H9 (cell line): Measurements from ENCODE around the gene MX2. TPM values are rescaled to one million over a fixed set of nuclear protein-coding genes. Genes with fewer than 3 reads are reported as not detected.

Experiments
- DNase-seq: peaks from one replicate; pipeline ENCODE4 v3.0.0-alpha.2; 2017
- H2AFZ ChIP-seq: one replicate; pipeline ENCODE4 v1.6.1; 2013; ENCODE audit warnings: mild to moderate bottlenecking, low read length, control low read depth, moderate library complexity
- H2AK5ac ChIP-seq: 2 replicates; pipeline ENCODE4 v1.6.1; 2013; ENCODE audit warnings: low read length, control low read depth, mixed read lengths; ENCODE audit not compliant: insufficient read length
- H2BK120ac ChIP-seq: one replicate; pipeline ENCODE4 v1.6.1; 2013; ENCODE audit warnings: low read depth, mild to moderate bottlenecking, low read length, control low read depth, inconsistent platforms; ENCODE audit not compliant: poor library complexity, severe bottlenecking
- H2BK12ac ChIP-seq: 2 replicates; pipeline ENCODE4 v1.6.1; 2013; ENCODE audit warnings: low read length, control low read depth, mixed read lengths, low read depth; ENCODE audit not compliant: insufficient read length
- H2BK15ac ChIP-seq: 2 replicates; pipeline ENCODE4 v1.6.1; 2013; ENCODE audit warnings: low read depth, low read length, control low read depth
- H2BK20ac ChIP-seq: one replicate; pipeline ENCODE4 v1.6.1; 2013; ENCODE audit warnings: low read depth, mild to moderate bottlenecking, low read length, control low read depth, inconsistent platforms; ENCODE audit not compliant: poor library complexity, severe bottlenecking
- H2BK5ac ChIP-seq: 2 replicates; pipeline ENCODE4 v1.6.1; 2013; ENCODE audit warnings: low read length, control low read depth, mixed read lengths; ENCODE audit not compliant: insufficient read length
- H3K14ac ChIP-seq: 2 replicates; pipeline ENCODE4 v1.6.1; 2013; ENCODE audit warnings: low read length, control low read depth; ENCODE audit not compliant: insufficient read depth
- H3K18ac ChIP-seq: 2 replicates; pipeline ENCODE4 v1.6.1; 2013; ENCODE audit warnings: low read depth, mild to moderate bottlenecking, mixed read lengths, low read length, control low read depth; ENCODE audit not compliant: insufficient read length
- H3K23ac ChIP-seq: 2 replicates; pipeline ENCODE4 v1.6.1; 2013; ENCODE audit warnings: low read length, control low read depth, mixed read lengths, low read depth; ENCODE audit not compliant: insufficient read length
- H3K23me2 ChIP-seq: 2 replicates; pipeline ENCODE4 v1.6.1; 2013; ENCODE audit warnings: low read depth, mild to moderate bottlenecking, mixed read lengths, low read length, control low read depth; ENCODE audit not compliant: insufficient read length, poor library complexity, severe bottlenecking
- H3K27ac ChIP-seq: 2 replicates; pipeline ENCODE4 v1.5.1; 2013; ENCODE audit warnings: low read length, control low read depth, mixed read lengths, low read depth; ENCODE audit not compliant: insufficient read length
- H3K27me3 ChIP-seq: 2 replicates; pipeline ENCODE4 v1.6.1; 2013; ENCODE audit warnings: low read length, control low read depth, inconsistent platforms; ENCODE audit not compliant: insufficient read depth
- H3K4ac ChIP-seq: 2 replicates; pipeline ENCODE4 v1.6.1; 2013; ENCODE audit warnings: low read depth, mild to moderate bottlenecking, control low read depth, inconsistent platforms, low read length, moderate library complexity
- H3K4me1 ChIP-seq: 2 replicates; pipeline ENCODE4 v1.6.1; 2013; ENCODE audit warnings: low read length, control low read depth, inconsistent platforms; ENCODE audit not compliant: insufficient read depth
- H3K4me2 ChIP-seq: 2 replicates; pipeline ENCODE4 v1.6.1; 2013; ENCODE audit warnings: low read length, control low read depth, mixed read lengths; ENCODE audit not compliant: insufficient read length, insufficient read depth
- H3K56ac ChIP-seq: 2 replicates; pipeline ENCODE4 v1.6.1; 2013; ENCODE audit warnings: low read depth, mild to moderate bottlenecking, mixed read lengths, low read length, control low read depth; ENCODE audit not compliant: insufficient read length
- H3K79me1 ChIP-seq: 2 replicates; pipeline ENCODE4 v1.6.1; 2013; ENCODE audit warnings: low read depth, mild to moderate bottlenecking, moderate library complexity, low read length, control low read depth, inconsistent platforms; ENCODE audit not compliant: insufficient read depth, poor library complexity, severe bottlenecking
- H3K79me2 ChIP-seq: 2 replicates; pipeline ENCODE4 v1.6.1; 2013; ENCODE audit warnings: low read length, control low read depth, inconsistent platforms; ENCODE audit not compliant: insufficient read depth
- H3K9ac ChIP-seq: 2 replicates; pipeline ENCODE4 v1.6.1; 2013; ENCODE audit warnings: low read length, control low read depth, mixed read lengths; ENCODE audit not compliant: insufficient read length; ENCODE audit errors: extremely low read depth
- H3K9me3 ChIP-seq: one replicate; pipeline ENCODE4 v1.6.1; 2013; ENCODE audit warnings: low read depth, low read length, inconsistent platforms; ENCODE audit not compliant: control insufficient read depth
- H3T11ph ChIP-seq: one replicate; pipeline ENCODE4 v1.6.1; 2013; ENCODE audit warnings: mild to moderate bottlenecking, low read length, control low read depth, inconsistent platforms
- H4K20me1 ChIP-seq: one replicate; pipeline ENCODE4 v1.6.1; 2013; ENCODE audit not compliant: control insufficient read depth, insufficient read length, insufficient read depth
- H4K5ac ChIP-seq: 2 replicates; pipeline ENCODE4 v1.6.1; 2013; ENCODE audit warnings: low read depth, mild to moderate bottlenecking, mixed read lengths, low read length, control low read depth; ENCODE audit not compliant: insufficient read length
- H4K8ac ChIP-seq: replicated peaks from 2 replicates; pipeline ENCODE4 v1.6.1; 2013; ENCODE audit warnings: low read length, control low read depth, mixed read lengths, low read depth; ENCODE audit not compliant: insufficient read length
- H4K91ac ChIP-seq: 2 replicates; pipeline ENCODE4 v1.6.1; 2013; ENCODE audit warnings: low read depth, mild to moderate bottlenecking, moderate library complexity, mixed read lengths, low read length, control low read depth; ENCODE audit not compliant: insufficient read length
- H3K27ac Mint-ChIP-seq, 3 experiments: 2 replicates in 2 of 3; 3 replicates in 1 of 3; pipeline ENCODE4 v1.8.0; 2020 to 2021; ENCODE audit warnings: mixed read lengths in 3 of 3, mild to moderate bottlenecking in 1 of 3, moderate library complexity in 1 of 3
- H3K27me3 Mint-ChIP-seq: 2 replicates; pipeline ENCODE4 v1.8.0; 2021; ENCODE audit warnings: low read depth, mild to moderate bottlenecking, moderate library complexity, mixed read lengths
- H3K36me3 Mint-ChIP-seq, 3 experiments: 2 replicates in 2 of 3; 3 replicates in 1 of 3; pipeline ENCODE4 v1.8.0; 2020 to 2021; ENCODE audit warnings: low read depth in 3 of 3, mixed read lengths in 3 of 3; ENCODE audit not compliant: insufficient read depth in 1 of 3
- H3K4me1 Mint-ChIP-seq, 2 experiments: 2 replicates each; pipeline ENCODE4 v1.8.0; 2020; ENCODE audit warnings: mixed read lengths in 2 of 2
- H3K4me3 Mint-ChIP-seq, 2 experiments: 2 replicates in 1 of 2; 3 replicates in 1 of 2; pipeline ENCODE4 v1.8.0; 2020 to 2021; ENCODE audit warnings: mild to moderate bottlenecking in 2 of 2, mixed read lengths in 2 of 2, moderate library complexity in 1 of 2
- H3K9me3 Mint-ChIP-seq, 2 experiments: 2 replicates in 1 of 2; 3 replicates in 1 of 2; pipeline ENCODE4 v1.8.0; 2020; ENCODE audit warnings: mild to moderate bottlenecking in 2 of 2, mixed read lengths in 2 of 2, moderate library complexity in 1 of 2
- WGBS: extraction: QIAGEN DNeasy Blood & Tissue Kit; methylation state at CpG from one replicate; pipeline ENCODE4 v1.1.7; 2013; ENCODE audit warnings: missing lambda C conversion rate, low lambda C conversion rate, mixed read lengths; ENCODE audit not compliant: insufficient read length; ENCODE audit errors: extremely low coverage; 5-methylcytosine and 5-hydroxymethylcytosine counted together
- total RNA-seq: library from RNA; stranded (reverse); gene quantifications from 2 replicates; pipeline ENCODE4 v1.2.1, GENCODE V29; 2021
- TF ChIP-seq, protein P1 (sequence below): fragments of 200-600 bp; sonication (generic); conservative IDR thresholded peaks from 3 replicates; pipeline ENCODE4 v1.8.0; 2021; ENCODE audit warnings: antibody characterized with exemption, mild to moderate bottlenecking

Gene MX2
- total RNA-seq, 1 experiment from 2014 or later: 1.8 TPM

DNA sequence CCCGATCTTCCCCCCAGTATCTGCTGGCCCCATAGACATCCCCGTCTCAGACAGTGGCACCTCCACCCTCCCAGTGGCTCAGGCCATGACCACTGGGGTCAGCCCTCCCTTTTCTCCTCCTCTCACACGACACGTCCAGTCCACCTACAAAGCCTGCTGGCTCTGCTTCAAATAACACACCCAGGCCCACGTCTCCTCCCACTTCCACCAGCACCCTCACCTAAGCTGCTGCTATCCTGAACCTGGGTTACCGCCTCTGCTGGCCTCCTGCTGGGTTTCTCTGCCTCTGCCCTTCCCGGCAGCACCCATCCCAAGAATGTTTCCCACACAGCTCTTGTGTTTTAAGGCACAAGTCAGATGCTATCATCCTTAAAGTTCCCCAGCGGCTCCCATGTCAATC is 26.0 kb downstream of the MX2 start:
- Histone ChIP-seq H2BK15ac (no peak overlapping the region), H3K79me1 (no peaks in the 10 kb centered on the region), H2BK5ac (no peak overlapping the region), H3K23ac (no peak overlapping the region), H3K27me3 (no peaks in the 10 kb centered on the region), H4K8ac (no peak overlapping the region), H3T11ph (no peak overlapping the region), H3K27ac (no peak overlapping the region), H3K4ac (no peak overlapping the region), H3K14ac (no peak overlapping the region), H3K56ac (no peak overlapping the region), H4K5ac (no peak overlapping the region), H2AFZ (no peak overlapping the region), H2BK20ac (no peak overlapping the region), H3K9ac (no peak overlapping the region), H2BK12ac (no peak overlapping the region), H2BK120ac (no peak overlapping the region), H3K4me2 (no peak overlapping the region), H3K79me2 (no peaks in the 10 kb centered on the region), H4K20me1 (no peaks in the 10 kb centered on the region), H3K18ac (no peak overlapping the region), H3K9me3 (no peaks in the 10 kb centered on the region), H3K23me2 (no peaks in the 10 kb centered on the region), H2AK5ac (no peak overlapping the region), H3K4me1 (no peaks in the 10 kb centered on the region), H4K91ac (no peak overlapping the region)
- Mint-ChIP-seq H3K36me3 (peaks cover 0 to 7% (median 0%) of the 10 kb centered on the region in 3 experiments; a peak in 2 of 7 replicates), H3K27me3 (peaks cover 2% of the 10 kb centered on the region), H3K4me3 (no peak overlapping the region), H3K4me1 (peaks cover 3 to 6% of the 10 kb centered on the region in 2 experiments; a peak in 3 of 4 replicates), H3K9me3 (peaks cover 0 to 6% of the 10 kb centered on the region in 2 experiments; a peak in 2 of 5 replicates), H3K27ac (no peak overlapping the region; a peak in 1 of 7 replicates)
- TF ChIP-seq, protein P1, sequence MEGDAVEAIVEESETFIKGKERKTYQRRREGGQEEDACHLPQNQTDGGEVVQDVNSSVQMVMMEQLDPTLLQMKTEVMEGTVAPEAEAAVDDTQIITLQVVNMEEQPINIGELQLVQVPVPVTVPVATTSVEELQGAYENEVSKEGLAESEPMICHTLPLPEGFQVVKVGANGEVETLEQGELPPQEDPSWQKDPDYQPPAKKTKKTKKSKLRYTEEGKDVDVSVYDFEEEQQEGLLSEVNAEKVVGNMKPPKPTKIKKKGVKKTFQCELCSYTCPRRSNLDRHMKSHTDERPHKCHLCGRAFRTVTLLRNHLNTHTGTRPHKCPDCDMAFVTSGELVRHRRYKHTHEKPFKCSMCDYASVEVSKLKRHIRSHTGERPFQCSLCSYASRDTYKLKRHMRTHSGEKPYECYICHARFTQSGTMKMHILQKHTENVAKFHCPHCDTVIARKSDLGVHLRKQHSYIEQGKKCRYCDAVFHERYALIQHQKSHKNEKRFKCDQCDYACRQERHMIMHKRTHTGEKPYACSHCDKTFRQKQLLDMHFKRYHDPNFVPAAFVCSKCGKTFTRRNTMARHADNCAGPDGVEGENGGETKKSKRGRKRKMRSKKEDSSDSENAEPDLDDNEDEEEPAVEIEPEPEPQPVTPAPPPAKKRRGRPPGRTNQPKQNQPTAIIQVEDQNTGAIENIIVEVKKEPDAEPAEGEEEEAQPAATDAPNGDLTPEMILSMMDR: no peak
- no CpG with 5 or more reads among the region's 8 CpGs for WGBS
- no peak for DNase-seq
